Gastrocnemius medialis (tissue), 4 donors: ENCODE results near the gene ZFP36.

ENCODE experiments used
- POLR2A ChIP-seq, 2 donors: fragments of 450-650 bp; IDR thresholded peaks; one replicate each; pipeline ENCODE4 v1.6.1; 2017; ENCODE audit warnings: antibody characterized with exemption in 2 of 2, mild to moderate bottlenecking in 2 of 2, moderate library complexity in 2 of 2
- TF ChIP-seq, protein P1 (sequence below), 5 experiments: fragments of 450-650 bp in 3 of 5; fragments of 200-600 bp in 2 of 5; sonication (generic) in 2 of 5; IDR thresholded peaks in 4 of 5; conservative IDR thresholded peaks in 1 of 5; 1 replicate in 4 of 5; 2 replicates in 1 of 5; pipeline ENCODE4 v1.5.1; 2016 to 2019; ENCODE audit warnings: antibody characterized with exemption in 5 of 5, mild to moderate bottlenecking in 3 of 5, moderate library complexity in 3 of 5

- TF ChIP-seq, protein P1, sequence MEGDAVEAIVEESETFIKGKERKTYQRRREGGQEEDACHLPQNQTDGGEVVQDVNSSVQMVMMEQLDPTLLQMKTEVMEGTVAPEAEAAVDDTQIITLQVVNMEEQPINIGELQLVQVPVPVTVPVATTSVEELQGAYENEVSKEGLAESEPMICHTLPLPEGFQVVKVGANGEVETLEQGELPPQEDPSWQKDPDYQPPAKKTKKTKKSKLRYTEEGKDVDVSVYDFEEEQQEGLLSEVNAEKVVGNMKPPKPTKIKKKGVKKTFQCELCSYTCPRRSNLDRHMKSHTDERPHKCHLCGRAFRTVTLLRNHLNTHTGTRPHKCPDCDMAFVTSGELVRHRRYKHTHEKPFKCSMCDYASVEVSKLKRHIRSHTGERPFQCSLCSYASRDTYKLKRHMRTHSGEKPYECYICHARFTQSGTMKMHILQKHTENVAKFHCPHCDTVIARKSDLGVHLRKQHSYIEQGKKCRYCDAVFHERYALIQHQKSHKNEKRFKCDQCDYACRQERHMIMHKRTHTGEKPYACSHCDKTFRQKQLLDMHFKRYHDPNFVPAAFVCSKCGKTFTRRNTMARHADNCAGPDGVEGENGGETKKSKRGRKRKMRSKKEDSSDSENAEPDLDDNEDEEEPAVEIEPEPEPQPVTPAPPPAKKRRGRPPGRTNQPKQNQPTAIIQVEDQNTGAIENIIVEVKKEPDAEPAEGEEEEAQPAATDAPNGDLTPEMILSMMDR (IDR thresholded peaks at IDR 0.05 in 4 of 5, conservative IDR thresholded peaks at IDR 0.05 in 1 of 5): no peak
- TF ChIP-seq POLR2A (IDR thresholded peaks at IDR 0.05): no peak
These were observed 12.4 kb downstream of the ZFP36 start for GRCh38 chr19:39419003-39419402.
